Right hindlimb (tissue), 1 donor: Measurements from ENCODE around the gene PTGES2.
"Not testable (repeated sequence)": the region's sequence is repeated elsewhere in the genome, so short reads cannot be mapped to it uniquely, and the experiment has no call there.

Source experiments
- DNase-seq: peaks from one replicate; pipeline ENCODE4 v3.0.0-alpha.2; 2018

Gene PTGES2

DNA sequence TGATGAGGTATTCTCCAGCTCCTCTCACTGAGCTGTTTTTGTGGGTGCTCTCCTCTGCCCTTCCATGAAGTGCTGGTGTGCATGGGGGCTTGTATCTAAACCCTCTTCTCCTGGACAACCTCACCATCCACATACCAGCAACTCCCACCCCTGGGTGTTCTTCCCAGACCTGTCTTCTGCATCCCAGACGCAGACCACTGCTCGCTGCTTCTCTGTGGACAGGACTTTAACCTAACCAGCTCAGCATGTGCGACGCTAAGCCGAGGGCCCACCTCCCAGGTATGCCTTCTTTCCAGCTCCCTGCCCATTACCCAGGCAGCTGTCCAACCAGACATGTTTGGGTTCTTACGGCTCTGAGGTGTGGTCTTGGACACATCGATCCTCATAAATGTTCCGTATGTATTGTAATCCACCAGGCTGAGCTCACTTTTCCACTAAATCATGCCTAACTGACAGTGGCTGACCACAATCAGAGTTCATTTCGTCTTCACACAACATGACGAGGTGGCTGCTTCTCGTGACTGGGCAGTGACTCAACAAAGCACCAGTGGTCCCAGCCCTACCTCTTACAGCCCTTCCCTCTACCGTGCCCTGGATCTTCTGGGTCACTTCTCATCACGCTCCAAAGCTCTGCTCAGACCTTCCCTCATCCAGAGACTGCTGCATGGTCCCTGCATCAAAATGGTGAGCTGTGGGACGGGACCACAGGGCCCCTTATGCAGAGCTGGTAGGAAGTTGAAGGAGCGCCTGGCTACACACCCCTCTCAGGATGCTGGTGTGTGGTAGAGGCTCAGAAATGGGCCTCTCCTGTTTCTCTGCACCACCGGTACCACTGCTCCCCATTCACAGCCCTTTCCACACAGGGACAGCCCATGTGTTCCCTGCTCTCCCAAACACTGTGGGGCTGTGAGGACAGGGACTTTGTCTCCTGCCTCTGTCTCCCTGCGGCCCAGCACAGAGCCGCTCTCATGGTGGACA, 9.6 kb upstream of the PTGES2 start:
- peak; percentile 12 for DNase-seq

DNA sequence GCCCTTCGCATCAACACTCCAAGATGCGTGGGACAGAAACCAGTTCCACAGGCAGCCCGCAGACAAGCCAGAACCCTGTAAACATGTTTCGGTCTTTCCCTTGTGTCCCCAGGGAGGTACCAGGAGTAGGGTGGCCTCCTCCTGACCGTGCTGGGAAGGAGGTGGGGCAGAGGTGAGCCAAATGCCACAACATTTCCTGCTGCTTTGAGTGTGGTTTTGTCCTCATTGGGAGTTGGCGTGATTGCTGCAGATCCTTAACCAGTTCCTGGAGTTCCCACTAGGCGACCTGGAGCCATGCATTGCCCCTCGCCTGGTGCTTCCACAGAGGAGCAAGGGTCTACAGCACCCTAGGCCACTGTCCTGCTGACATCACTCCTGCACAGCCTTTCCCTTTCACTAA, 8.0 kb upstream of the PTGES2 start:
- not testable (repeated sequence) for DNase-seq

DNA sequence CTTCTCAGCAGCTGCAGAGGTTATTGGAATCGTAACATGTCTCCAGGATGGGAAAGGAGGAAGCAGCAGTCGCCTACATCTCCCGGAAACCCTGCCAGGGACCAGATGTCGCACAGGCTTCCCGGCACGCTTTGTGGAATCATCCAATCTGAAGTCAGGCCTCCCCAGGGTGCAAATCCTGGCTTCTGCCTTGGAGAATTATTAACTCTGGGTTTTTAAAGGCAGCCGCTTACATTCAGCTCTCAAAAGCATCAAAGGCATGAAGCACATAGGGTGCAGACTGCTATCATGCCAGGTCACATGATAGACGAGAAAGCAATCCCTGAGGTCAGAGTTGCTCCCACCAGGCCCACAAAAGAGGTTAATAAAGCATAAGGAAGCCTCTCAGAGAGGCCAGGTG, 4.6 kb upstream of the PTGES2 start:
- peak; percentile 77 for DNase-seq

DNA sequence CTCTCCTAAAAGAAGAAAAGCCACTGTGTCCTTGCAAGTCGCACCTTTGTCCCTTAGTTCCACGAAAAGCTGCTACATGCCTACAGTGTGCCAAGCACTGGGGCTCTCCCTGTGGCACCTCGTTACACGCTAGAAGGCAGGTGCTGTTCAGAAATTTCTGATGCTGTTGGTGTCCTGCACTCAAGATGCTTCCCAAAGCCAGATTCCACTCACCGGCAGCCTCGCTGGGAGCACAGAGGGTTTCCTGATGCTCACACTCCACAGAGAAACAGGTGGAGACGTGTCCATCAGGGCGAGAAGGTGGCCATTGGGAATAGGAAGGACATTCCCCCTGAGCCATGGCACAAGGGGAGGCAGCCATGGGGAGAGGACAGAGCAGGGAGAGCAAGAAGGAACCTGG, 3.8 kb upstream of the PTGES2 start:
- DNase-seq, result peak; percentile 16

- DNase-seq, result peak; percentile 13
Measured at GRCh38 chr9:128130651-128131050, 3.1 kb upstream of the PTGES2 start.

- DNase-seq, result not testable (repeated sequence)
Measured at GRCh38 chr9:128129976-128130590, 2.6 kb upstream of the PTGES2 start.

GRCh38 chr9:128128836-128129590, 1.5 kb upstream of the PTGES2 start:
- DNase-seq, result peak; percentile 34

DNA sequence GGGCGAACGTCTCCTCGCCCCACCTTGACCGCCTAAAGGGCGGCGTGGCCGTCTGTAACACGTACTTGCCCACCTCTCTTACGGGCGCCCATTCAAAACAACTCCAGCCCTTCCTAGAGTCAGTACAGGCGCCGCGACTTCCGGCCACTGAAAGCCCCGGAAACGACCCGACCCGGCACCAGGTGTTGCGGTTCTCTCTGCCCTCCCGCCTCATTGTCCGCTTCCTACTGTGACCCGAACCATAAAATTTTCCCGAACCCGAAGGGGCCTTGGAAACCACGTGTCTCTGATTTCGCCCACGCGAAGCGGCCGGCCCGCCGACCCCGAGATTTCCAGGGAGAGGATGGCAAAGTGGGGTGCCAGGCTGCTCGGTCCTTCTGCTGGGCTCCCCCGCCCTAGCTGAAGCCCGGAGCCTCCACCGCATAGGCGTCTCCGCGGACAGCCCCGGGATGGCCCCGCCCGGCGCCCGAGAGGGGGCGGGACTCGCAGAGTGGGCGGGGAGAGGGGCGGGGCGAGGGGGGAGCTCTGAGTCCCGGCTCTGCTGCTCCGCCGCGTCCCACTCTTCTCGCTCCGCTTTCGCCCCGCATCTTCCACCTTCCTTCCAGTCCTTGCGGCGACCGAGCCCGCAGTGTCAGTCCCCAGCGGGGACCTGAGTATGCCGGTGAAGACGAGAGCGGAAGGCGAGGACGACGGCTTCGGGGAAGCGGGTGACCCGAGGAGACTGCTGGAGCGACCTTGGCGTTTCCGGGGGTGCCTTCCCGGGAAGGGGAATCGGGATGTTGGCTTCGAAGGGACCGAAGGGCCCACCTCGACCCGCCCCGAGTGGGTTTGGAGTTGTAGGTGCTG, 684 bp upstream of the PTGES2 start:
- DNase-seq, result peak; percentile 94

DNA sequence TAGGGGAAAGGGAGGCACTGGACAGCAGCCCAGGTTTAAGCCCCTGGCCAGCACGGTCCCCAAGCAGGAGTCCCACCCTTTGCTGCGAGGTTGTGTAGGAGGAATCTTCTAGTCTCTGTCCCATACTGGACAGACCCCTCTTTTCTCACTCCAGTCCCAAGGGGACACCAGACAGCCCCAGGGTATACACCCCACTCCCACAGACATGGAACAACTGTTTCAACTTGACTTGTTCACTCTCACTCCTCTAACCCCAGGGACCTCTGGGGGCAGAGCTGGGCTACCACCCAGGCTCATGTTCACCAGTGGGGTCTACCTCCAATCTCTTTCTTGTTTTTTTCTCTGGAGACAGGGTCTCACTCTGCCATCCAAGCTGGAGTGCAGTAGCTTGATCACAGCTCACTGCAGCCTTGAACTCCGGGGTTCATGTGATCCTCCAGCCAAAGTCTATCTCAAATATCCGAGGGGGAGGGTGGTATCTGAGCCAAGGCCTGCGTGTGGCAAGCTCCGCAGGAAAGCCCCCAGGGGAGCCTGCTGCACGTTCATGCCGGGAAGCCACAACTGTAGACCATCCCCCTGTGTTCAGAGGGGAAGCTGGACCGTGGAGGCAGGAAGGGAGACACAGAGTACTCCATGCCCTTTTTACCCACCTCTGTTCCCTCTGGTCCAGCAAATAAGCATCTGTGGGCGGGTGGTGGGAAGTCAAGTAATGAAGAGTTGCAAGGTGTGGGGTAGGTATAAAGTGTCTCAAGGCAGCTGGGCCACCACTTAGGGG, 1.8 kb downstream of the PTGES2 start:
- DNase-seq, result peak; percentile 22

- peak; percentile 64 for DNase-seq
Measured at GRCh38 chr9:128124873-128125579, 2.5 kb downstream of the PTGES2 start.

GRCh38 chr9:128124451-128124850, 3.1 kb downstream of the PTGES2 start:
- DNase-seq, result no peak

GRCh38 chr9:128123451-128124080, 4.0 kb downstream of the PTGES2 start:
- DNase-seq, result peak; percentile 10

- DNase-seq, result peak; percentile 19
Measured at GRCh38 chr9:128122809-128123175, 4.7 kb downstream of the PTGES2 start.

DNA sequence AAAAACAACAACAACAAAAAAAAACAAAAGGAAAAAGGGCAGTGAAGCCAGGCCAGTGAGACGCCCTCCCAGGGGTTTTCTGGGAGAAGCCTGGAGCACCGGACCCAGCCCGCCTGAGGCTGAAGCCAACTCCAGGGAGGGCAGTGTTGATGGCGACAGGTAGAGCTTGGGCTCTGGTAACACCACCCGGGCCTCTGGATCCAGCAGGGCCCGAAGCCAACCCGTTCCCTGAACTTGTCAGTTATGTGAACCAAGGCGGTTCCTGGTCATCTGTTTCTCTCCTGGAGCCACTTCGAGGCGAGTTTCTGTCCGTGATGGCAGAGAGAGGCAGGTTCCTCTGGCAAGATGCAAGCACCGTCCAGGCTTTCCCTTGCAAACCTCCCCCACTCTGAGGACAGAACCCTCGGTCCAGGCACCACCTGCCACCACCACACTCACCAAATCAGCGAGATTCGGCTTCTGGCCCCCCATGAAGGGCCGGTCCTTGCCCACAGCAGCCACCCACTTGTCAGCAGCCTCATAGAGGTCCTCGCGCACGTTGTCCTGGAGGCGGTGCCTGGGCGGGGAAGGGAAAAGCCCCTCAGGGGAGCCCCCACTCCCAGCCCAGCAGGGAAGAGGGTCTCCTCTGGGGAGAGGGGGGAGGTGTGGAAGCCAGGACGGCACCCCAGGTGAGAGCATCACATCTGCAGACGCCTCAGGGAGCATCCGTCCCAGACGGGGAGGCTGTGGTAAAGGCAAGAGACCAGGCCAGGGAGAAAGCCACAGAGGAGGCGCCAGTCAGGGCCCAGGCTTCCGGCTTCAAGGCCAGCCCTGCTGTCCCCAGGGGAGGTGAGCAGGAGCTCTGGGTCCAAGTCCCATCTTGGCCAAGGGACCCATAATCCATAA, 5.4 kb downstream of the PTGES2 start:
- DNase-seq, result peak; percentile 17

DNA sequence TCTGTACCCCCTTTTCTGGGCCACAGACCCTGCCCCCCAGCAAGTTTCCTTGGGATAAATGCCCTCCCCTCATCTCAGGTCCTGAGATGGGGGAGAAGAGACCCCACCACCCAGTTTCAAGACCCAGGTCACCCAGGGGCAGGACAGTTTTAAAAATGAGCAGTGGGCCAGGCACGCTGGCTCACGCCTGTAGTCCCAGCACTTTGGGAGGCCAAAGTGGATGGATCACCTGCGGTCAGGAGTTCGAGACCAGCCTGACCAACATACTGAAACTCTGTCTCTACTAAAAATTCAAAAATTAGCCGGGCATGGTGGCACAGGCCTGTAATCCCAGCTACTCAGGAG, 6.1 kb downstream of the PTGES2 start:
- DNase-seq, result no peak

GRCh38 chr9:128120741-128121465, 6.6 kb downstream of the PTGES2 start:
- peak; percentile 14 for DNase-seq

- peak; percentile 16 for DNase-seq
Measured at GRCh38 chr9:128120061-128120740, 7.3 kb downstream of the PTGES2 start.
